ENCODE results near the gene CSNK1G2. TPM values are rescaled to one million over a fixed set of nuclear protein-coding genes. Genes with fewer than 3 reads are reported as not detected.

Gene CSNK1G2
- total RNA-seq, 2 experiments from 2014 or later, result 51.9 to 57.5 TPM

- DNase-seq, result no peak
- Mint-ChIP-seq H3K4me3 (no peak overlapping the region), H3K27me3 (no peaks in the 10 kb centered on the region), H3K9me3 (peaks cover 3% of the 10 kb centered on the region), H3K36me3 (ENCODE audit: low read depth) (peaks cover 1% of the 10 kb centered on the region), H3K27ac (no peak overlapping the region), H3K4me1 (ENCODE audit: low read depth) (peaks cover 4% of the 10 kb centered on the region)
- ChIA-PET POLR2A (no interaction called here), CTCF (interaction anchor here (2.8 to 6.5 kb wide), 2 partner anchors 12 to 48 kb away, joined by 14 to 25 read pairs; no protein-coding TSS in a partner anchor)
- TF ChIP-seq, protein P1, sequence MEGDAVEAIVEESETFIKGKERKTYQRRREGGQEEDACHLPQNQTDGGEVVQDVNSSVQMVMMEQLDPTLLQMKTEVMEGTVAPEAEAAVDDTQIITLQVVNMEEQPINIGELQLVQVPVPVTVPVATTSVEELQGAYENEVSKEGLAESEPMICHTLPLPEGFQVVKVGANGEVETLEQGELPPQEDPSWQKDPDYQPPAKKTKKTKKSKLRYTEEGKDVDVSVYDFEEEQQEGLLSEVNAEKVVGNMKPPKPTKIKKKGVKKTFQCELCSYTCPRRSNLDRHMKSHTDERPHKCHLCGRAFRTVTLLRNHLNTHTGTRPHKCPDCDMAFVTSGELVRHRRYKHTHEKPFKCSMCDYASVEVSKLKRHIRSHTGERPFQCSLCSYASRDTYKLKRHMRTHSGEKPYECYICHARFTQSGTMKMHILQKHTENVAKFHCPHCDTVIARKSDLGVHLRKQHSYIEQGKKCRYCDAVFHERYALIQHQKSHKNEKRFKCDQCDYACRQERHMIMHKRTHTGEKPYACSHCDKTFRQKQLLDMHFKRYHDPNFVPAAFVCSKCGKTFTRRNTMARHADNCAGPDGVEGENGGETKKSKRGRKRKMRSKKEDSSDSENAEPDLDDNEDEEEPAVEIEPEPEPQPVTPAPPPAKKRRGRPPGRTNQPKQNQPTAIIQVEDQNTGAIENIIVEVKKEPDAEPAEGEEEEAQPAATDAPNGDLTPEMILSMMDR (IDR thresholded peaks at IDR 0.05), result no peak
- ATAC-seq, result no peak
- intact Hi-C loops (cut with micrococcal nuclease), result loop anchor here (5.0 kb wide), 1 partner anchor 66 kb away; no protein-coding TSS in a partner anchor
Measured at GRCh38 chr19:2021453-2022140, 80.6 kb downstream of the CSNK1G2 start.

DNA sequence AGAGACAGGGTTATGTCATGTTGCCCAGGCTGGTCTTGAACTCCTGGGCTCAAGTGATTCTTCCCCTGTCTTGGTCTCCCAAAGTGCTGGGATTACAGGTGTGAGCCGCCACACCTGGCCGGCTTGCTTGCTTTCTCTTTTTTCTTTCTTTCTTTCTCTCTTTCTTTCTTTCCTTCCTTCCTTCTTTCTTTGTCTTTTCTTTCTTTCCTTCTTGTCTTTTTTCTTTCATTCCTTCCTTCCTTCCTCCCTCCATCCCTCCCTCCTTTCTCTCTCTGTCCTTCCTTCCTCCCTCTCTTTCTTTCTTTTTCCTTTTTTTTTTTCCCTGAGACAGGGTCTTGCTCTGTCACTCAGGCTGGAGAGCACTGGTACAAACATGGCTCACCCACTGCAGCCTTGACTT, 81.3 kb downstream of the CSNK1G2 start:
- H3K27me3 Mint-ChIP-seq, result no peaks in the 10 kb centered on the region
- ChIA-PET POLR2A (interaction anchor here (1.0 kb wide), 1 partner anchor 68 kb away, joined by 3 read pairs; no protein-coding TSS in a partner anchor), CTCF (interaction anchor here (0.9 to 6.5 kb wide), 3 partner anchors 13 to 101 kb away, joined by 3 to 25 read pairs (median 3); no protein-coding TSS in a partner anchor)
- H3K9me3 Mint-ChIP-seq, result peaks cover 3% of the 10 kb centered on the region
- H3K27ac Mint-ChIP-seq, result no peak overlapping the region
- peaks cover 4% of the 10 kb centered on the region for H3K4me1 Mint-ChIP-seq (ENCODE audit: low read depth)
- TF ChIP-seq, protein P1 (IDR thresholded peaks at IDR 0.05), result no peak
- intact Hi-C loops (cut with micrococcal nuclease), result loop anchor here (5.0 kb wide), 1 partner anchor 65 kb away; no protein-coding TSS in a partner anchor
- H3K4me3 Mint-ChIP-seq, result no peak overlapping the region
- DNase-seq (no peak), ATAC-seq (no peak)
- peaks cover 1% of the 10 kb centered on the region for H3K36me3 Mint-ChIP-seq (ENCODE audit: low read depth)

- TF ChIP-seq, protein P1 (IDR thresholded peaks at IDR 0.05), result no peak
- H3K27me3 Mint-ChIP-seq, result no peaks in the 10 kb centered on the region
- H3K27ac Mint-ChIP-seq, result no peak overlapping the region
- H3K9me3 Mint-ChIP-seq, result peaks cover 3% of the 10 kb centered on the region
- ATAC-seq (no peak), DNase-seq (no peak)
- no peak overlapping the region for H3K4me3 Mint-ChIP-seq
- peaks cover 1% of the 10 kb centered on the region for H3K36me3 Mint-ChIP-seq (ENCODE audit: low read depth)
- ChIA-PET CTCF (no interaction called here), POLR2A (no interaction called here)
- H3K4me1 Mint-ChIP-seq (ENCODE audit: low read depth), result peaks cover 7% of the 10 kb centered on the region
- intact Hi-C loops (cut with micrococcal nuclease), result no loop called here
Measured at GRCh38 chr19:2026770-2027169, 85.8 kb downstream of the CSNK1G2 start.

- Mint-ChIP-seq H3K27me3 (no peaks in the 10 kb centered on the region), H3K27ac (no peak overlapping the region), H3K9me3 (peaks cover 3% of the 10 kb centered on the region), H3K4me1 (ENCODE audit: low read depth) (peaks cover 13% of the 10 kb centered on the region), H3K36me3 (ENCODE audit: low read depth) (peaks cover 1% of the 10 kb centered on the region), H3K4me3 (no peak overlapping the region)
- ChIA-PET POLR2A (no interaction called here), CTCF (interaction anchor here (2.5 kb wide), 1 partner anchor 42 kb away, joined by 9 read pairs; no protein-coding TSS in a partner anchor)
- DNase-seq, result no peak
- TF ChIP-seq, protein P1 (IDR thresholded peaks at IDR 0.05), result no peak
- intact Hi-C loops (cut with micrococcal nuclease), result no loop called here
- ATAC-seq, result no peak
Measured at GRCh38 chr19:2027361-2027760, 86.4 kb downstream of the CSNK1G2 start.

Other genes starting within 250 kb of the CSNK1G2 start
- gene ONECUT3, start 187.7 kb upstream of the CSNK1G2 start, total RNA-seq, result not detected
- gene ATP8B3, start 128.9 kb upstream of the CSNK1G2 start, total RNA-seq, result 1 to 10 TPM; 5.8 to 8.2 TPM
- 10 to 100 TPM; 43.4 to 46.8 TPM for gene REXO1, start 92.7 kb upstream of the CSNK1G2 start, total RNA-seq
- 10 to 100 TPM; 25.6 to 27.7 TPM for gene KLF16, start 77.6 kb upstream of the CSNK1G2 start, total RNA-seq
- gene ABHD17A, start 55.7 kb upstream of the CSNK1G2 start, total RNA-seq, result 100 to 1,000 TPM; 112 to 113 TPM
- gene ADAT3, start 35.8 kb upstream of the CSNK1G2 start, total RNA-seq, result 1 to 10 TPM; 5.3 to 6.7 TPM
- gene SCAMP4, start 35.8 kb upstream of the CSNK1G2 start, total RNA-seq, result 10 to 100 TPM; 23.1 to 25.1 TPM
- gene BTBD2, start 74.5 kb downstream of the CSNK1G2 start, total RNA-seq, result 10 to 100 TPM; 36.5 to 44.6 TPM
- gene MKNK2, start 110.1 kb downstream of the CSNK1G2 start, total RNA-seq, result 100 to 1,000 TPM; 323 to 327 TPM
- 100 to 1,000 TPM; 175 to 185 TPM for gene MOB3A, start 155.2 kb downstream of the CSNK1G2 start, total RNA-seq
- gene IZUMO4, start 155.7 kb downstream of the CSNK1G2 start, total RNA-seq, result 10 to 100 TPM; 22.6 to 23.0 TPM
- gene AP3D1, start 210.4 kb downstream of the CSNK1G2 start, total RNA-seq, result 10 to 100 TPM; 73.7 to 74.1 TPM
- gene DOT1L, start 222.8 kb downstream of the CSNK1G2 start, total RNA-seq, result 10 to 100 TPM; 92.7 to 96.6 TPM